GM12878 (cell line): ENCODE measurements around the gene VEPH1.
"Not testable (repeated sequence)": the region's sequence is repeated elsewhere in the genome, so short reads cannot be mapped to it uniquely, and the experiment has no call there.

ENCODE experiments used
- CTCF ChIP-seq, 3 experiments: IDR thresholded peaks in 2 of 3; conservative IDR thresholded peaks in 1 of 3; 2 replicates each; pipeline ENCODE4 v1.5.1; 2011; ENCODE audit warnings: low read depth in 3 of 3, low read length in 3 of 3, mild to moderate bottlenecking in 3 of 3, control low read depth in 2 of 3, moderate library complexity in 2 of 3, inconsistent platforms in 1 of 3, mixed read lengths in 1 of 3; ENCODE audit not compliant: control insufficient read depth in 2 of 3, insufficient read depth in 1 of 3; ENCODE audit errors: extremely low read depth in 1 of 3
- DPF2 ChIP-seq: fragments of 450-650 bp; IDR thresholded peaks from 2 replicates; pipeline ENCODE4 v1.6.1; 2017; ENCODE audit warnings: mild to moderate bottlenecking
- EED ChIP-seq: sonication (generic); IDR thresholded peaks from 2 replicates; pipeline ENCODE4 v1.6.1; 2016; ENCODE audit warnings: antibody characterized with exemption, low read depth
- EP300 ChIP-seq, 2 experiments: fragments of 150-350 bp in 1 of 2; IDR thresholded peaks; 2 replicates each; pipeline ENCODE4 v1.6.1; 2011 to 2012; ENCODE audit warnings: low read depth in 2 of 2, low read length in 2 of 2, borderline replicate concordance in 1 of 2, improper control_type of control experiment in 1 of 2, inconsistent platforms in 1 of 2; ENCODE audit not compliant: control insufficient read depth in 1 of 2
- MAX ChIP-seq: IDR thresholded peaks from 2 replicates; pipeline ENCODE4 v1.6.1; 2012; ENCODE audit warnings: low read depth, low read length, improper control_type of control experiment
- MEF2B ChIP-seq: fragments of 450-650 bp; IDR thresholded peaks from 2 replicates; pipeline ENCODE4 v1.6.1; 2018; ENCODE audit warnings: mild to moderate bottlenecking, moderate library complexity; ENCODE audit not compliant: partially characterized antibody, poor library complexity, severe bottlenecking
- PAX8 ChIP-seq: fragments of 450-650 bp; IDR thresholded peaks from 2 replicates; pipeline ENCODE4 v1.6.1; 2017; ENCODE audit warnings: mild to moderate bottlenecking, moderate library complexity
- PBX3 ChIP-seq: IDR thresholded peaks from 2 replicates; pipeline ENCODE4 v1.6.1; 2011; ENCODE audit warnings: mild to moderate bottlenecking, low read depth, low read length, moderate library complexity; ENCODE audit not compliant: insufficient replicate concordance
- STAT1 ChIP-seq: fragments of 450-650 bp; conservative IDR thresholded peaks from 2 replicates; pipeline ENCODE4 v1.6.1; 2014; ENCODE audit warnings: antibody characterized with exemption, mild to moderate bottlenecking
- TAF1 ChIP-seq: IDR thresholded peaks from 2 replicates; pipeline ENCODE4 v1.6.1; 2011; ENCODE audit warnings: mild to moderate bottlenecking, low read depth, low read length, borderline replicate concordance
- USF2 ChIP-seq: IDR thresholded peaks from 2 replicates; pipeline ENCODE4 v1.6.1; 2011; ENCODE audit warnings: low read depth, low read length, improper control_type of control experiment, borderline replicate concordance

GRCh38 chr3:157348304-157349075, 154.7 kb downstream of the VEPH1 start:
- not testable (repeated sequence) for TF ChIP-seq EED; USF2; MAX; STAT1; CTCF (IDR thresholded peaks at IDR 0.05 in 2 of 3, conservative IDR thresholded peaks at IDR 0.05 in 1 of 3; ENCODE audit: control insufficient read depth in 2 of 3, extremely low read depth in 1 of 3, insufficient read depth in 1 of 3, low read depth in 3 of 3, low read length in 3 of 3); DPF2; EP300 (IDR thresholded peaks at IDR 0.05; ENCODE audit: borderline replicate concordance in 1 of 2, control insufficient read depth in 1 of 2, low read depth in 2 of 2, low read length in 2 of 2); PBX3; PAX8; MEF2B; TAF1
